Measurements from ENCODE around the gene RGS19.

GRCh38 chr20:64090165-64090564 is 10.8 kb upstream of the RGS19 start:
- no peak for TF ChIP-seq CTCF (IDR thresholded peaks at IDR 0.05)
- no peak for TF ChIP-seq POLR2A (IDR thresholded peaks at IDR 0.05)
